ENCODE results near the gene CLDN9. TPM values are rescaled to one million over a fixed set of nuclear protein-coding genes. Genes with fewer than 3 reads are reported as not detected.
A peak's percentile ranks its signal among the peaks of the same experiment; 100 is the strongest.

The CLDN9 gene
- total and polyA plus RNA-seq, 4 donors: 0.05 to 0.32 (median 0.25) TPM

DNA sequence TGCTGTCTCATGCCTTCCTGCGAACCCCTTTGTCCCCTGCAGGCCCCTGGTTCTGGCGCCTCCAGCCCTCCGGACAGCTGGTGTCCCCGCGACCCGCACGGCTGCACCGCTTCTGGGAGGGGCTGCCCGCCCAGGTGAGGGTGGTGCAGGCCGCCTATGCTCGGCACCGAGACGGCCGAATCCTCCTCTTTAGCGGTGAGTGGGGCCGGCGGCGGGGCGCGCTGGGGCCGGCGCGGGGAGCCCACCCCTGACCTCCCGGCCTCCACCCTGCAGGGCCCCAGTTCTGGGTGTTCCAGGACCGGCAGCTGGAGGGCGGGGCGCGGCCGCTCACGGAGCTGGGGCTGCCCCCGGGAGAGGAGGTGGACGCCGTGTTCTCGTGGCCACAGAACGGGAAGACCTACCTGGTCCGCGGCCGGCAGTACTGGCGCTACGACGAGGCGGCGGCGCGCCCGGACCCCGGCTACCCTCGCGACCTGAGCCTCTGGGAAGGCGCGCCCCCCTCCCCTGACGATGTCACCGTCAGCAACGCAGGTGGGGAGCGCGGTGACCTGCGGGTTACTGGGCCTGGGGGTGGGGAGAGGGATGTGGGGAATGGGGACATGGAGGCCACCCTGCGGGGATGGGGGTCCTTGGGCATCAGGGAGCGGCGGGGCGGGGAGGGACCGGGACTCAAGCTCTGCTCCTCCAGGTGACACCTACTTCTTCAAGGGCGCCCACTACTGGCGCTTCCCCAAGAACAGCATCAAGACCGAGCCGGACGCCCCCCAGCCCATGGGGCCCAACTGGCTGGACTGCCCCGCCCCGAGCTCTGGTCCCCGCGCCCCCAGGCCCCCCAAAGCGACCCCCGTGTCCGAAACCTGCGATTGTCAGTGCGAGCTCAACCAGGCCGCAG lies 45.7 kb downstream of the CLDN9 start:
- 11% methylated on average over 77 of the region's 77 CpGs for WGBS
- no peaks in the 10 kb centered on the region for H3K27me3 ChIP-seq (ENCODE audit: control insufficient read depth in 4 of 4, insufficient read depth in 4 of 4, low read length in 3 of 4)

More for the DNA sequence above, 45.7 kb downstream of the CLDN9 start:
- DNase-seq (ENCODE audit: low spot score): no peak
- Histone ChIP-seq H3K9ac (ENCODE audit: low read depth in 1 of 2, low read length in 2 of 2) (peak overlapping the region in 1 of 2 donors; percentile 69), H3K36me3 (ENCODE audit: control insufficient read depth in 4 of 4, insufficient read depth in 3 of 4, low read depth in 1 of 4, low read length in 3 of 4) (peaks cover 0 to 2% (median 0%) of the 10 kb centered on the region in 4 donors), H3K9me3 (ENCODE audit: control insufficient read depth in 4 of 4, low read length in 3 of 4) (no peaks in the 10 kb centered on the region), H3K4me1 (ENCODE audit: control insufficient read depth in 4 of 4, insufficient read depth in 4 of 4, low read length in 3 of 4) (peaks cover 6 to 18% (median 18%) of the 10 kb centered on the region in 4 donors), H3K4me3 (ENCODE audit: low read depth in 1 of 3, low read length in 3 of 3) (peak overlapping the region; percentile 8 to 89 (median 65)), H3K27ac (ENCODE audit: low read depth in 1 of 2, low read length in 2 of 2) (peak overlapping the region; percentile 5 to 86)
- TF ChIP-seq JUND (IDR thresholded peaks at IDR 0.05): no peak
- no peak for TF ChIP-seq GABPA (IDR thresholded peaks at IDR 0.05 in 1 of 2, conservative IDR thresholded peaks at IDR 0.05 in 1 of 2)
- TF ChIP-seq RXRA (IDR thresholded peaks at IDR 0.05): no peak
- TF ChIP-seq, protein P1, sequence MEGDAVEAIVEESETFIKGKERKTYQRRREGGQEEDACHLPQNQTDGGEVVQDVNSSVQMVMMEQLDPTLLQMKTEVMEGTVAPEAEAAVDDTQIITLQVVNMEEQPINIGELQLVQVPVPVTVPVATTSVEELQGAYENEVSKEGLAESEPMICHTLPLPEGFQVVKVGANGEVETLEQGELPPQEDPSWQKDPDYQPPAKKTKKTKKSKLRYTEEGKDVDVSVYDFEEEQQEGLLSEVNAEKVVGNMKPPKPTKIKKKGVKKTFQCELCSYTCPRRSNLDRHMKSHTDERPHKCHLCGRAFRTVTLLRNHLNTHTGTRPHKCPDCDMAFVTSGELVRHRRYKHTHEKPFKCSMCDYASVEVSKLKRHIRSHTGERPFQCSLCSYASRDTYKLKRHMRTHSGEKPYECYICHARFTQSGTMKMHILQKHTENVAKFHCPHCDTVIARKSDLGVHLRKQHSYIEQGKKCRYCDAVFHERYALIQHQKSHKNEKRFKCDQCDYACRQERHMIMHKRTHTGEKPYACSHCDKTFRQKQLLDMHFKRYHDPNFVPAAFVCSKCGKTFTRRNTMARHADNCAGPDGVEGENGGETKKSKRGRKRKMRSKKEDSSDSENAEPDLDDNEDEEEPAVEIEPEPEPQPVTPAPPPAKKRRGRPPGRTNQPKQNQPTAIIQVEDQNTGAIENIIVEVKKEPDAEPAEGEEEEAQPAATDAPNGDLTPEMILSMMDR (IDR thresholded peaks at IDR 0.05; ENCODE audit: low read depth, low read length, missing input control): no peak
- no peak for TF ChIP-seq EGR1 (IDR thresholded peaks at IDR 0.05; ENCODE audit: low read depth in 2 of 2)
- no peak for TF ChIP-seq TAF1 (conservative IDR thresholded peaks at IDR 0.05)
- TF ChIP-seq YY1 (IDR thresholded peaks at IDR 0.05): no peak
- no peak for TF ChIP-seq NR2F2 (IDR thresholded peaks at IDR 0.05)
- TF ChIP-seq REST (IDR thresholded peaks at IDR 0.05): no peak
- TF ChIP-seq, protein P2, sequence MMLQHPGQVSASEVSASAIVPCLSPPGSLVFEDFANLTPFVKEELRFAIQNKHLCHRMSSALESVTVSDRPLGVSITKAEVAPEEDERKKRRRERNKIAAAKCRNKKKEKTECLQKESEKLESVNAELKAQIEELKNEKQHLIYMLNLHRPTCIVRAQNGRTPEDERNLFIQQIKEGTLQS (IDR thresholded peaks at IDR 0.05): no peak
- TF ChIP-seq, protein P3, sequence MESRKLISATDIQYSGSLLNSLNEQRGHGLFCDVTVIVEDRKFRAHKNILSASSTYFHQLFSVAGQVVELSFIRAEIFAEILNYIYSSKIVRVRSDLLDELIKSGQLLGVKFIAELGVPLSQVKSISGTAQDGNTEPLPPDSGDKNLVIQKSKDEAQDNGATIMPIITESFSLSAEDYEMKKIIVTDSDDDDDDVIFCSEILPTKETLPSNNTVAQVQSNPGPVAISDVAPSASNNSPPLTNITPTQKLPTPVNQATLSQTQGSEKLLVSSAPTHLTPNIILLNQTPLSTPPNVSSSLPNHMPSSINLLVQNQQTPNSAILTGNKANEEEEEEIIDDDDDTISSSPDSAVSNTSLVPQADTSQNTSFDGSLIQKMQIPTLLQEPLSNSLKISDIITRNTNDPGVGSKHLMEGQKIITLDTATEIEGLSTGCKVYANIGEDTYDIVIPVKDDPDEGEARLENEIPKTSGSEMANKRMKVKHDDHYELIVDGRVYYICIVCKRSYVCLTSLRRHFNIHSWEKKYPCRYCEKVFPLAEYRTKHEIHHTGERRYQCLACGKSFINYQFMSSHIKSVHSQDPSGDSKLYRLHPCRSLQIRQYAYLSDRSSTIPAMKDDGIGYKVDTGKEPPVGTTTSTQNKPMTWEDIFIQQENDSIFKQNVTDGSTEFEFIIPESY (IDR thresholded peaks at IDR 0.05): no peak
- TF ChIP-seq FOXA1 (IDR thresholded peaks at IDR 0.05): no peak
- TF ChIP-seq HNF4G (IDR thresholded peaks at IDR 0.05): no peak

Data from liver (tissue), 9 donors.